GM19193 (cell line): ENCODE measurements around the gene PTPRG.

Source experiments
- POLR2A ChIP-seq: IDR thresholded peaks from 4 replicates; pipeline ENCODE4 v1.6.1; 2011; ENCODE audit not compliant: insufficient read depth, insufficient read length; ENCODE audit errors: extremely low read depth

Gene PTPRG

DNA sequence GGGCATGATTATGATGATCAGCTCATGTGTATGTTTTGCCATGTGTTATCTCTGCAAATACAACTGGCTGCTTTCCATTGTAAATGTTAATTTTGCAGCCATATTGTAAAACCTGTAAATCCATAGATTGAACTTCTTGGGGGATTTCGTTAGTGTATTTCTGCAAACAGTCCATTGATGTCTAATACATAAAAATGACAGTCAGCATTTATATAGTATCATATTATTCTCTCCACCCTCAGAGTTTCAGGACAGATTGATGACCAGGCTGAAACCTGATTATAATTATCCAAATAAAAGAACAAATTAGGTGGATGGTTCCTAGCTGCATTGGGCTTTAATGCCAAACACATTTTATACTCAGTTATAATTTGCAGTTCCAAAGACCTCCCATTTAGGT lies 535.1 kb downstream of the PTPRG start:
- no peak for TF ChIP-seq POLR2A

DNA sequence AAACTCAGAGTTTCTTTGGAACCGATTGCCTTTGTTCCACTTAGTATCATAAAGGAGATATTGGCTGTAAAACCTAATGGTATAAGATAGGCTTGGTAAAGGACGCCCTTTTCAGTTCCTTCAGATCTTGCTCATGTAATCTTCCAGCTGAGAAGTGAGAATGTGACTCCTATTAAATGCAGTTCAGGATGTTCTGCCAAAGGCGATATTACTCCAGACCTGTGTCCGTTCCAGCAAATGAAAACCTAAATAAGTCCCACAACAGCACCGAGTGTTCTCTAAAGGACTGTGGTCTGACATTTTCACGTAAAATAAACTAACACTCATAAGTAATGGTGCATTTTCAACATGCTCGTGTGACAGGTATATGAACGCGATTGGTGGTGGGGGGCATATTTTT lies 535.8 kb downstream of the PTPRG start:
- no peak for TF ChIP-seq POLR2A

DNA sequence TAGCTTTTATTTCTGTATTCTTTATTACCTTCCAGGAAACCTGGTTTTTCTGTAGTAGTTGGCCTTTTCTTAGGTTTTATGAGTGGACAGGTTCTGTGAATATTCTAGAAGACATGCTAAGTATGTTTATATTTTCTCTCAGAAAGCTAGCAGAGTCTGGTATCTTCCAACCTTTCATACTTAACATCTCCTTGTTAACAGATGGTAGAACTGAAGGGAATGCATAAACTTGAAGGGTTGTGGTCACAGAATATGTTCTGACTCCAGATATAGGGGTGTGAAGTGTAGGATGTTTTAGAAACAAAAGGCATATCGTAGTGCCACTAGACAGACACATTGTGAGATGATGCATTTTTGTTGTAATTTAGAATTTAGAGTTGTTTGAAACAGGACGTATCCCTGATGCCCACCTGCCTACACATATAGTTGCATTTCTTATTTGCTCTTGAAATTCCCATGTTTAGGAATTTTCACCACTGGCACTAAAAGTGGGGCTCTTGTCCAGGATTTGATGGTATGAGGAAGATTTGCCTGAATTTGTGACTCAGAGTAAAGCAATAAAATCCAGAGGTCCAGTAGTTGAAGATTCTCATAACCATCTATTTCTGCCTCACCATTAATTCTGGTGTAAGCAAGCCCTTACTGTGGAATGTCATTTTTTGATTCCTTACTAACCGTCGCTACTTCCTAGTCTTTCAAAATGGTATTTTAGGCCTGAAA lies 537.4 kb downstream of the PTPRG start:
- TF ChIP-seq POLR2A, result no peak

DNA sequence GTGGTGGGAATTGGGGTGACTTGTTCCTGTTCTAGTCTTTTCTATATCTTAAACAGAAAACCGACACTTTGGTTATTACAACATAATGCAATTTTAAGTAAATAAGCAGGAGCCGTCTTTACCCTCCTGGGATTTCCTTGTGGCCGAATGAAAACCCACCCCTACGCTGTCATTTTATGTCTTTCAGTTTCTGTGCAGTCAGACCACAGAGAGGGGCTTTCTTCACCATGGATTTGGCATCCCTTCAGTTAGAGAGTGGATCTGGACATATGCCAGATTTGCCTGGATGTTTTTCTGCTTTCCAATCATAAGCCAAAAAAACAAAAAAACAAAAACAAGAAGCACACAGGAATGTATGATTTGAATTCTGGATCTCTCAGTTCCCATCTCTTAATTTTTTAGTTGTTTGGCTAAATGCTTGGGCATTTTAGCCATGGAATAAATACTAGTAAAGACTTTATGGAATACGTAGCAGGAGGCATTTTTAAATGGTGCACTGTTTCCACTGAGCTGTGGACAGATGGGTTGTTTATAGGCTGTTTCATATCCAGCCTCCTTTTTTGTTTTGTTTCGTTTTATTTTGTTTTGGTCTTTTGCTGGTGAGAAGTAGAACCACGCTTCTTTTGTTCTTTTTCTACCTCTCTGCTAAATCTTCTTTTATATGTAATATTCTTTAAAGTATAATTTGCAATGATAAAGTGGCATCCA lies 539.1 kb downstream of the PTPRG start:
- TF ChIP-seq POLR2A, result no peak

DNA sequence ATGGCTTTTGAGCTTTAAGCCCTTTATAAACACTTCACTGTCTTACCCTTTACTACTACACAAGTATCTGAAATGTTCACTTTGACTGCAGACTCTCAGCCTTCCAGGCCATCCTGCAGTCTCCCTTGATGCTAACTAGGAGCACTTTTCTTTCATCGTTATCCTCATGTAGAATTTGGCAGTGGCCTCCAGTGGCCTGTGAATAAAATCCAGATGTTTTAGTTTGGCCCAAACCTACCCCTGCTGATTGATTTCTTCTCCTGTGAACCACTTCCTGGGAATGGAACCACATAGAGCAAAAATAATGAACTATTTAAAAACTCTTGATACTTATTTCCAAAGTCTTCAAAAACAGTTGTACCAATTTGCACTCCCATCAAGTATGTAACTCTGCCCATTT lies 540.1 kb downstream of the PTPRG start:
- no peak for TF ChIP-seq POLR2A

- TF ChIP-seq POLR2A, result no peak
Measured at GRCh38 chr3:62103531-62103930, 542.2 kb downstream of the PTPRG start.

DNA sequence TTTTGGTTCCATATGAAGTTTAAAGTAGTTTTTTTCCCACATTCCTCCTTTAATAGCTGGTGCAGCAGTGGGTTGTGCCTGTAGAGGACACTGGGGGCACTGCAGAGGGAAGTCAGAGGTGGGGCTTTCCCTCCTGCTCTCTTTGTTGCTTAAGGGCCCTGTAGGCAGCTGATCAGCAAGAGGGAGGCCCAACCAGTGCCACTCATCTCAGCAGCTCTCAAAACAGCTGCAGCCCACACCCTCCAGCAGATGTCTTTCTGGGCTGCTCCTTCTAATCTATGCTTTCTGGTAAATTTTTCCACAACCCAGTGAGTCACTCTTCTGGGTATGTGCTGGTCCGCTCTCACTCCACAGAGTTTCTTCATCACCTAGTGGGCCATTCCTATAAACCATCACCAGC lies 548.2 kb downstream of the PTPRG start:
- no peak for TF ChIP-seq POLR2A

DNA sequence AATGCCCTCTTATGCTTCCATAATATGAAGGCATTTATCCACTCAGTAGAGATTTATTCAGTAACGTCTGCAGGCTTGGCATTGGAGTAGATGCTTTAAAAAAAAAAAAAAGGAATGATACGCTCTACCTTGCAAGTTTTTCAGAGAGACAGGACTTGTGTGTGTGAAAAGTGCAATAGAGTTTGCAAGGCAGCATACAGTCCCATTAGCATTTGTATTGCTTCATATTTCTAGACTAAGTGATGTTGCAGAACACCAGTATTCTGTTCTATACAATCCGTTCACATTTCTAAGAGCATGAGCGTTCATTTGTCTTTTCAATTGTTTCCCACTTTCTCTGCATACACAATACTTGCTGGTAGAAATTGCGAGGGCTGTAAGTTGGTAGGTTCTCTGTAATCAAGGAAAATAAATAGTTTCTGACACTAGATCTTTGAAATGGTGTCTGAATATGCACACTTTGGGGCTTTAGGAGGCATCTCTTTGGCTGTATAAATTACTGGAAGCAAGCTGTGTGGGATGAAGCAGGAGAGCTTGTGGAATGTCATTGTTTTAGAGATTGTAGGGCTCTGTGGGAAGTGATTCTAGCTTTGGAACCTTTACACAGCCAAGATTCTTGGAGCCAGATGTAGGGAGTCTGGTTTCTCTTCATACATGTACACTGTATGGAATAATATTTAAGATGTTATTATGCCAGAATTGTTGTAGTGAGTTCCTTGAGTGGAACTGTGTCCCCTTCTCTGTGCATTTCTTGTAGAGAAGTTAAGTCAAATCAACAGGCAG lies 549.3 kb downstream of the PTPRG start:
- TF ChIP-seq POLR2A, result no peak

DNA sequence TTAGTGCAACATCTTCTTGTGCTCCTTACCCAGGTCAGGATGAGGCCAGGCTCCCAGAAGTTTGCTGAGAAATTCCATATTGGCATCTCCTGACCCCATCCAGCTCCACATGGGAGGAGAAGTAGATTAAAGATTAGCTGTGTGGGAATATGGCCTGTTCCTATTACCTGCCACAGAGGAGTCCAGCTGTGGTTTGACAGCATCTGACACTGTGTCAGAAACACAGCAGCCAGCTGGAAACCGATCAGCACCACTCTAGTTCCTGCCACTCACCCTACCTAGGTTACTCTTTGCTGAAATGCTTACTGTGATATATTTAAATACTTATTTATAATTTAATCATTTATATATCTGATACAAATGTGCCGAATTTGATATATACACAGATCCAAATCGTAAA lies 551.7 kb downstream of the PTPRG start:
- TF ChIP-seq POLR2A, result no peak

DNA sequence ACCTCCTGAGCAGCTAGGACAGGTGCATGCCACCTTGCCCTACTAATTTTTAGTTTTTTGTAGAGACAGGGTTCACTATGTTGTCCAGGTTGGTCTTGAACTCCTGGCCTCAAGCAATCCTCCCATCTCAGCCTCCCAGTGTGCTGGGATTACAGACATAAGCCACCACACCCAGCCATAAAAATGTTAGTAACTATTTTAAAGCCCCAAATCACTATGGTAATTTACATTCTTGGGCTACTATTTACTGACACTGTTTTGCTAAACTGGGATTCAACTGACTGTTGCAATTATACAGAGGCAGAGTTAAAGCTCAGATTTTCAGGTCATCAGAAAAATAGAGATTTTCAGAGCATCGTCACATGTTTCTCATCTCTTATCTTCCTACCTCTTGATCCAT lies 553.4 kb downstream of the PTPRG start:
- TF ChIP-seq POLR2A, result no peak

GRCh38 chr3:62117903-62118548 lies 556.7 kb downstream of the PTPRG start:
- TF ChIP-seq POLR2A, result no peak

- TF ChIP-seq POLR2A, result no peak
Measured at GRCh38 chr3:62119139-62119538, 557.8 kb downstream of the PTPRG start.

GRCh38 chr3:62122819-62123218 lies 561.4 kb downstream of the PTPRG start:
- no peak for TF ChIP-seq POLR2A

- no peak for TF ChIP-seq POLR2A
Measured at GRCh38 chr3:62125380-62125779, 564.0 kb downstream of the PTPRG start.

- TF ChIP-seq POLR2A, result no peak
Measured at GRCh38 chr3:62127116-62127515, 565.7 kb downstream of the PTPRG start.

DNA sequence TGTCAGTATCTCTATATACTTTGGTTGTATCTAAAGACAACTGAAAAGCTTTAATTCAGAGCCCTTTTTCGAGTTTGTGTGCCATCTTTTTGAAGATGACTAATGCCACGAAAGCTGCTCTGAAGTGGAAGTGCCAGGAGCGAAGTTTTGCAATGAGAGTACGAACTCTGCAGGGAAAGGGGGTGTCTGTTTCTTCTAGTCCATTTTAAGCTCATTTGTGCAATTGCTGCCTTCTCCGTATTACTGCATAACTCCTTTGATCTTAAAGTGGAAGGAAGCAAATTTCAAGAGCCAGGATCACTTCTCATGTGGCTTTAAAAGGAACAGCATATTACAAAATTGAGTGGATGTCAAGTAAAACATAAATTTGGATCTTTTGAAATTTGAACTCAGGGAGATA lies 566.7 kb downstream of the PTPRG start:
- TF ChIP-seq POLR2A, result no peak

DNA sequence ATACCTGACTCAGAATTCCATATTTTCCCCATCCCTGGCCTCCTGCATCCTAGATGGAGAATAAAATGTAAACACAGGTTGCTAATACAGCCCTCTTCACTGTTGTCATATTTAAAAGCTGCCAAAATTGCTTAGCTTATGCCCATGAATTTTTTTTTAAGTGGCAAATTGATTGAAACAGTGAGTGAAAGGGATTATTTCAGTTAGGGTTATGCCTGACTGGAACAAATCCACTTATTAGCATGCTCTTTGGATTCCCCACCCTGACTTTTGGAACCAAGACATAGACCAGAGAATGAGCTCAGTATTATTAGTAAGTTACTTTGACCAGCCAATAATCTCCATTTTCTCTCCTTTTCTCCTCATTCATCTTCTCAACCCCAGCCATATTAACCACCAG lies 567.3 kb downstream of the PTPRG start:
- no peak for TF ChIP-seq POLR2A
